H9 (cell line): Measurements from ENCODE around the gene CYP4F2. TPM values are rescaled to one million over a fixed set of nuclear protein-coding genes. Genes with fewer than 3 reads are reported as not detected.

Experiments used
- DNase-seq: peaks from one replicate; pipeline ENCODE4 v3.0.0-alpha.2; 2017
- H2AFZ ChIP-seq: one replicate; pipeline ENCODE4 v1.6.1; 2013; ENCODE audit warnings: mild to moderate bottlenecking, low read length, control low read depth, moderate library complexity
- H2AK5ac ChIP-seq: 2 replicates; pipeline ENCODE4 v1.6.1; 2013; ENCODE audit warnings: low read length, control low read depth, mixed read lengths; ENCODE audit not compliant: insufficient read length
- H2BK120ac ChIP-seq: one replicate; pipeline ENCODE4 v1.6.1; 2013; ENCODE audit warnings: low read depth, mild to moderate bottlenecking, low read length, control low read depth, inconsistent platforms; ENCODE audit not compliant: poor library complexity, severe bottlenecking
- H2BK12ac ChIP-seq: 2 replicates; pipeline ENCODE4 v1.6.1; 2013; ENCODE audit warnings: low read length, control low read depth, mixed read lengths, low read depth; ENCODE audit not compliant: insufficient read length
- H2BK15ac ChIP-seq: 2 replicates; pipeline ENCODE4 v1.6.1; 2013; ENCODE audit warnings: low read depth, low read length, control low read depth
- H2BK20ac ChIP-seq: one replicate; pipeline ENCODE4 v1.6.1; 2013; ENCODE audit warnings: low read depth, mild to moderate bottlenecking, low read length, control low read depth, inconsistent platforms; ENCODE audit not compliant: poor library complexity, severe bottlenecking
- H2BK5ac ChIP-seq: 2 replicates; pipeline ENCODE4 v1.6.1; 2013; ENCODE audit warnings: low read length, control low read depth, mixed read lengths; ENCODE audit not compliant: insufficient read length
- H3K14ac ChIP-seq: 2 replicates; pipeline ENCODE4 v1.6.1; 2013; ENCODE audit warnings: low read length, control low read depth; ENCODE audit not compliant: insufficient read depth
- H3K18ac ChIP-seq: 2 replicates; pipeline ENCODE4 v1.6.1; 2013; ENCODE audit warnings: low read depth, mild to moderate bottlenecking, mixed read lengths, low read length, control low read depth; ENCODE audit not compliant: insufficient read length
- H3K23ac ChIP-seq: 2 replicates; pipeline ENCODE4 v1.6.1; 2013; ENCODE audit warnings: low read length, control low read depth, mixed read lengths, low read depth; ENCODE audit not compliant: insufficient read length
- H3K23me2 ChIP-seq: 2 replicates; pipeline ENCODE4 v1.6.1; 2013; ENCODE audit warnings: low read depth, mild to moderate bottlenecking, mixed read lengths, low read length, control low read depth; ENCODE audit not compliant: insufficient read length, poor library complexity, severe bottlenecking
- H3K27ac ChIP-seq: 2 replicates; pipeline ENCODE4 v1.5.1; 2013; ENCODE audit warnings: low read length, control low read depth, mixed read lengths, low read depth; ENCODE audit not compliant: insufficient read length
- H3K27me3 ChIP-seq: 2 replicates; pipeline ENCODE4 v1.6.1; 2013; ENCODE audit warnings: low read length, control low read depth, inconsistent platforms; ENCODE audit not compliant: insufficient read depth
- H3K4ac ChIP-seq: 2 replicates; pipeline ENCODE4 v1.6.1; 2013; ENCODE audit warnings: low read depth, mild to moderate bottlenecking, control low read depth, inconsistent platforms, low read length, moderate library complexity
- H3K4me1 ChIP-seq: 2 replicates; pipeline ENCODE4 v1.6.1; 2013; ENCODE audit warnings: low read length, control low read depth, inconsistent platforms; ENCODE audit not compliant: insufficient read depth
- H3K4me2 ChIP-seq: 2 replicates; pipeline ENCODE4 v1.6.1; 2013; ENCODE audit warnings: low read length, control low read depth, mixed read lengths; ENCODE audit not compliant: insufficient read length, insufficient read depth
- H3K56ac ChIP-seq: 2 replicates; pipeline ENCODE4 v1.6.1; 2013; ENCODE audit warnings: low read depth, mild to moderate bottlenecking, mixed read lengths, low read length, control low read depth; ENCODE audit not compliant: insufficient read length
- H3K79me1 ChIP-seq: 2 replicates; pipeline ENCODE4 v1.6.1; 2013; ENCODE audit warnings: low read depth, mild to moderate bottlenecking, moderate library complexity, low read length, control low read depth, inconsistent platforms; ENCODE audit not compliant: insufficient read depth, poor library complexity, severe bottlenecking
- H3K79me2 ChIP-seq: 2 replicates; pipeline ENCODE4 v1.6.1; 2013; ENCODE audit warnings: low read length, control low read depth, inconsistent platforms; ENCODE audit not compliant: insufficient read depth
- H3K9ac ChIP-seq: 2 replicates; pipeline ENCODE4 v1.6.1; 2013; ENCODE audit warnings: low read length, control low read depth, mixed read lengths; ENCODE audit not compliant: insufficient read length; ENCODE audit errors: extremely low read depth
- H3K9me3 ChIP-seq: one replicate; pipeline ENCODE4 v1.6.1; 2013; ENCODE audit warnings: low read depth, low read length, inconsistent platforms; ENCODE audit not compliant: control insufficient read depth
- H3T11ph ChIP-seq: one replicate; pipeline ENCODE4 v1.6.1; 2013; ENCODE audit warnings: mild to moderate bottlenecking, low read length, control low read depth, inconsistent platforms
- H4K20me1 ChIP-seq: one replicate; pipeline ENCODE4 v1.6.1; 2013; ENCODE audit not compliant: control insufficient read depth, insufficient read length, insufficient read depth
- H4K5ac ChIP-seq: 2 replicates; pipeline ENCODE4 v1.6.1; 2013; ENCODE audit warnings: low read depth, mild to moderate bottlenecking, mixed read lengths, low read length, control low read depth; ENCODE audit not compliant: insufficient read length
- H4K8ac ChIP-seq: replicated peaks from 2 replicates; pipeline ENCODE4 v1.6.1; 2013; ENCODE audit warnings: low read length, control low read depth, mixed read lengths, low read depth; ENCODE audit not compliant: insufficient read length
- H4K91ac ChIP-seq: 2 replicates; pipeline ENCODE4 v1.6.1; 2013; ENCODE audit warnings: low read depth, mild to moderate bottlenecking, moderate library complexity, mixed read lengths, low read length, control low read depth; ENCODE audit not compliant: insufficient read length
- H3K27ac Mint-ChIP-seq, 3 experiments: 2 replicates in 2 of 3; 3 replicates in 1 of 3; pipeline ENCODE4 v1.8.0; 2020 to 2021; ENCODE audit warnings: mixed read lengths in 3 of 3, mild to moderate bottlenecking in 1 of 3, moderate library complexity in 1 of 3
- H3K27me3 Mint-ChIP-seq: 2 replicates; pipeline ENCODE4 v1.8.0; 2021; ENCODE audit warnings: low read depth, mild to moderate bottlenecking, moderate library complexity, mixed read lengths
- H3K36me3 Mint-ChIP-seq, 3 experiments: 2 replicates in 2 of 3; 3 replicates in 1 of 3; pipeline ENCODE4 v1.8.0; 2020 to 2021; ENCODE audit warnings: low read depth in 3 of 3, mixed read lengths in 3 of 3; ENCODE audit not compliant: insufficient read depth in 1 of 3
- H3K4me1 Mint-ChIP-seq, 2 experiments: 2 replicates each; pipeline ENCODE4 v1.8.0; 2020; ENCODE audit warnings: mixed read lengths in 2 of 2
- H3K4me3 Mint-ChIP-seq, 2 experiments: 2 replicates in 1 of 2; 3 replicates in 1 of 2; pipeline ENCODE4 v1.8.0; 2020 to 2021; ENCODE audit warnings: mild to moderate bottlenecking in 2 of 2, mixed read lengths in 2 of 2, moderate library complexity in 1 of 2
- H3K9me3 Mint-ChIP-seq, 2 experiments: 2 replicates in 1 of 2; 3 replicates in 1 of 2; pipeline ENCODE4 v1.8.0; 2020; ENCODE audit warnings: mild to moderate bottlenecking in 2 of 2, mixed read lengths in 2 of 2, moderate library complexity in 1 of 2
- WGBS: extraction: QIAGEN DNeasy Blood & Tissue Kit; methylation state at CpG from one replicate; pipeline ENCODE4 v1.1.7; 2013; ENCODE audit warnings: missing lambda C conversion rate, low lambda C conversion rate, mixed read lengths; ENCODE audit not compliant: insufficient read length; ENCODE audit errors: extremely low coverage; 5-methylcytosine and 5-hydroxymethylcytosine counted together
- total RNA-seq: library from RNA; stranded (reverse); gene quantifications from 2 replicates; pipeline ENCODE4 v1.2.1, GENCODE V29; 2021
- TF ChIP-seq, protein P1 (sequence below): fragments of 200-600 bp; sonication (generic); conservative IDR thresholded peaks from 3 replicates; pipeline ENCODE4 v1.8.0; 2021; ENCODE audit warnings: antibody characterized with exemption, mild to moderate bottlenecking

The CYP4F2 gene
- total RNA-seq, 1 experiment from 2014 or later = not detected

DNA sequence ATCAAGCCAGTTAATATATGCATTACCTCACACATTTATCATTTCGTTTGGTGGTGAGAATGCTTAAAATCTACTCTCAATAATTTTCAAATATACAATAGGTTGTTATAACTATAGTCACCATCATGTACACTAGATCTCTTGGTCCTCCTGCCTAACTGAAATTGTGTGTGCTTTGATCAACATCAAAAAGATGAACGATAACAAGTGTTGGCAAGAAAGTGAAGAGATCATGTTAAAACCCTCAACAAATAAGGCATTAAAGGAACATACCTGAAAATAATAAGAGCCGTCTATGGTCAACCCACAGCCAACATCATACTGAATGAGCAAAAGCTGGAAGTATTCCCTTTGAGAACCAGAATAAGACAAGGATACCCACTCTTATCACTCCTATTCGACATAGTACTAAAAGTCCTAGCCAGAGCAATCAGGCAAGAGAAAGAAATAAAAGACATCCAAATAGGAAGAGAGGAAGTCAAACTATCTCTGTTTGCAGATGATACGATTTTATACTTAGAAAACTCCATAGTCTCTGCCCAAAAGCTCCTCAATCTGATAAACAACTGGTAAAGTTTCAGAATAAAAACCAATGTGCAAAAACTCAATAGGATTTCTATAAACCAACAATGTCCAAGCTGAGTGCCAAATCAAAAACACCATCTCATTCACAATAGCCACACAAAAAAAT lies 54.5 kb downstream of the CYP4F2 start:
- no CpG with 5 or more reads among the region's 5 CpGs for WGBS
- no peak overlapping the region for H4K91ac ChIP-seq
- Mint-ChIP-seq H3K4me3 (no peak overlapping the region; a peak in 1 of 5 replicates), H3K36me3 (peaks cover 18 to 46% (median 22%) of the 10 kb centered on the region in 3 experiments), H3K9me3 (peaks cover 88 to 92% of the 10 kb centered on the region in 2 experiments), H3K27ac (no peak overlapping the region), H3K4me1 (no peaks in the 10 kb centered on the region), H3K27me3 (peaks cover 3% of the 10 kb centered on the region; the same call in 1 of the 2 replicates)
- no peak overlapping the region for H3K9ac ChIP-seq
- H3K79me1 ChIP-seq = no peaks in the 10 kb centered on the region
- TF ChIP-seq, protein P1, sequence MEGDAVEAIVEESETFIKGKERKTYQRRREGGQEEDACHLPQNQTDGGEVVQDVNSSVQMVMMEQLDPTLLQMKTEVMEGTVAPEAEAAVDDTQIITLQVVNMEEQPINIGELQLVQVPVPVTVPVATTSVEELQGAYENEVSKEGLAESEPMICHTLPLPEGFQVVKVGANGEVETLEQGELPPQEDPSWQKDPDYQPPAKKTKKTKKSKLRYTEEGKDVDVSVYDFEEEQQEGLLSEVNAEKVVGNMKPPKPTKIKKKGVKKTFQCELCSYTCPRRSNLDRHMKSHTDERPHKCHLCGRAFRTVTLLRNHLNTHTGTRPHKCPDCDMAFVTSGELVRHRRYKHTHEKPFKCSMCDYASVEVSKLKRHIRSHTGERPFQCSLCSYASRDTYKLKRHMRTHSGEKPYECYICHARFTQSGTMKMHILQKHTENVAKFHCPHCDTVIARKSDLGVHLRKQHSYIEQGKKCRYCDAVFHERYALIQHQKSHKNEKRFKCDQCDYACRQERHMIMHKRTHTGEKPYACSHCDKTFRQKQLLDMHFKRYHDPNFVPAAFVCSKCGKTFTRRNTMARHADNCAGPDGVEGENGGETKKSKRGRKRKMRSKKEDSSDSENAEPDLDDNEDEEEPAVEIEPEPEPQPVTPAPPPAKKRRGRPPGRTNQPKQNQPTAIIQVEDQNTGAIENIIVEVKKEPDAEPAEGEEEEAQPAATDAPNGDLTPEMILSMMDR = no peak
- no peak overlapping the region for H2BK5ac ChIP-seq
- peaks cover 88% of the 10 kb centered on the region for H3K9me3 ChIP-seq
- no peak overlapping the region for H2BK120ac ChIP-seq
- no peaks in the 10 kb centered on the region for H3K27me3 ChIP-seq
- no peak overlapping the region for H2BK12ac ChIP-seq
- H3K4ac ChIP-seq = no peak overlapping the region
- no peak overlapping the region for H3T11ph ChIP-seq
- no peak overlapping the region for H3K14ac ChIP-seq
- H2BK20ac ChIP-seq = no peak overlapping the region
- no peaks in the 10 kb centered on the region for H3K23me2 ChIP-seq
- H3K27ac ChIP-seq = no peak overlapping the region
- no peak overlapping the region for H3K18ac ChIP-seq
- no peaks in the 10 kb centered on the region for H3K79me2 ChIP-seq
- H2AFZ ChIP-seq = no peak overlapping the region
- no peak for DNase-seq
- H4K8ac ChIP-seq = no peak overlapping the region
- H3K4me2 ChIP-seq = no peak overlapping the region
- no peak overlapping the region for H4K5ac ChIP-seq
- H3K56ac ChIP-seq = no peak overlapping the region
- no peaks in the 10 kb centered on the region for H4K20me1 ChIP-seq
- no peak overlapping the region for H2BK15ac ChIP-seq
- H3K23ac ChIP-seq = no peak overlapping the region
- no peaks in the 10 kb centered on the region for H3K4me1 ChIP-seq
- H2AK5ac ChIP-seq = no peak overlapping the region
